ENCODE results near the gene VASN.

The VASN gene

DNA sequence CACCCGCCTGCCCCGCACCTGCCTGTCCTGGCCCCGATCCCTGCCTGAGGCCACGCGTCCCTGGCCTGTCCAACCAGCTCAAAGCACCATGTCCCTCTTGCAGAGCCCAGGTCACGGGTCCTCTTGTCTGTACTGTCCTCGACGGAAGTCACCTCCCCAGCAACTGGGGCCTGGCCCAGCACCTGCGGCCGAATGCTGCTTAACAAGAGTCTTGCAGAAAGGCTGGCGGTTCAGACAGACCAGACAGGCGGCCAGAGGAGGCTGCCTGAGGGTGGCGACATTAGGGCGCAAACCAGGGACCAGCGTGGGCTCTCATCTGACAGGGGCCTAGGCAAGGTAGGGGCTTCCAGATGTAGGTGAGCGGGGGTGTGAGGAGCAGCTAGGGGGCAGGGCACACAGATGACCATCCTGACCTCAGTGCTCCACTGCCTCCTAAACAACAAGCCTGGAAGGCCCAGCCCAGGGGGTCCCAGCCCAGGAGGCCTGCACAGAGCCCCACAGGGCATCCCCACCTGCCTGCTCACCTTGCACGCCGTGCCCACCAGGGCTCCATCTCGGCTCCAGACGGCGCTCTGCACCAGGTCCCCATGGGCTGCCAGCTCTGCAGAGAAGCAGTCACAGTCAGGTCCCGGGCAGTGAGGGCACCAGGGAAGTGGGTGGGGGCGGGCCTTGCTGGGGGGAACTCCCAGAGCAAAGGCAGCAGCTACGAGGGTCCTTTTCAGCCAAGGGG, 33.5 kb downstream of the VASN start:
- DNase-seq = no peak

DNA sequence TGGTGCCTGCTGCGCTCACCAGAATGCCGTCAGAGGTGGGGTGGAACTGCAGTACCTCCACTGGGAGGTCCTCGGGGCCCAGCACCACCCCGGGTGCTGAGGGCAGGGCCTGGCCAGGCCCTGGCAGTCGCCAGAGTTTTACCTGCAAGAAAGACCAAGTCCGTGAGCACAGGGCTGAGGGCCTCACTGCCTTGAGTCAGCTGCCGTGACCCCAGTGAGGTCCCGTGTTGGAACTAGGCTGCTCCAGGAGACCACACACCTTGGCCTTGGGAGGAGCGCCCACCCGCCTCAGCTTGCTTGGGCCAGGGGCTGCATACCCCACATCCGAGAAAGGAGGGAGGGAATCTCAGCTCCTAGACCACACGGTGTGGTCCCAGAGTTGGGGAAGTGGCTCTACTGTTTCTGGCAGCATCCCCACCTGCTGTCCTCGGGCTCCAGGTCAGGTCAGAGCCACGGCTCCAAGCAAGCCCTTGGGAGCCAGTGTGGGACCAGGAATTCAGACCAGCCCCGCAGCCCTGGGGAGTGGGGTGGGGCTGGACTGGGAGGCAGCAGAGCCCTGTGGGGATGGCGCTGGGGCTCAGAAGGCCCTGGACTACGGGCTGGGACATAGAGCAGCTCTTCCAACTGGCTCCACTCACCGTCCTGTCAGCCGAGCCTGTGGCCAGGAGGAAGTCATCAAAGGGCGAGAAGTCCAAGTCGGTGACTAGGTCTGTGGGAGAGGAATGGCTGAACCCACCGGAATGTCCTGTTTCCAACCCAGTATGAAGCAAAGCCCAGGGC, 36.1 kb downstream of the VASN start:
- DNase-seq = peak; percentile 71

DNA sequence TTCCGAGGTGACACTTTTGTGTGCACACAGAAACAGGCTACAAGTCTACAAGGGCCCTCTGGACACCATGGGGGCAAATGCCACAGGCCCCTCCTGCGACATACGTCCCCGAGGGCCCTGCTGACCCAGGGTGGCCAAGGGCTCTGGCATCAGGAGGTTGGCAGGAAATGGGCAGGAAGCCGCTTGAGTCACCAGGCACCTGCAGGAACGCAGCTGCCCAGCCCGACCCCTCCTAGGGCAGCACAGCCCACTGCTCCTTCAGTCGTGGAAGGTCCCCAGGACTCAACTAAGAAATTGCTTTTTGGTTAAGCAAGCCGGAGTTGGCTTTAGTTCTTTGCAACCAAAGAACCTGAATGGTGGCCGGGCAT, 36.7 kb downstream of the VASN start:
- DNase-seq = no peak

DNA sequence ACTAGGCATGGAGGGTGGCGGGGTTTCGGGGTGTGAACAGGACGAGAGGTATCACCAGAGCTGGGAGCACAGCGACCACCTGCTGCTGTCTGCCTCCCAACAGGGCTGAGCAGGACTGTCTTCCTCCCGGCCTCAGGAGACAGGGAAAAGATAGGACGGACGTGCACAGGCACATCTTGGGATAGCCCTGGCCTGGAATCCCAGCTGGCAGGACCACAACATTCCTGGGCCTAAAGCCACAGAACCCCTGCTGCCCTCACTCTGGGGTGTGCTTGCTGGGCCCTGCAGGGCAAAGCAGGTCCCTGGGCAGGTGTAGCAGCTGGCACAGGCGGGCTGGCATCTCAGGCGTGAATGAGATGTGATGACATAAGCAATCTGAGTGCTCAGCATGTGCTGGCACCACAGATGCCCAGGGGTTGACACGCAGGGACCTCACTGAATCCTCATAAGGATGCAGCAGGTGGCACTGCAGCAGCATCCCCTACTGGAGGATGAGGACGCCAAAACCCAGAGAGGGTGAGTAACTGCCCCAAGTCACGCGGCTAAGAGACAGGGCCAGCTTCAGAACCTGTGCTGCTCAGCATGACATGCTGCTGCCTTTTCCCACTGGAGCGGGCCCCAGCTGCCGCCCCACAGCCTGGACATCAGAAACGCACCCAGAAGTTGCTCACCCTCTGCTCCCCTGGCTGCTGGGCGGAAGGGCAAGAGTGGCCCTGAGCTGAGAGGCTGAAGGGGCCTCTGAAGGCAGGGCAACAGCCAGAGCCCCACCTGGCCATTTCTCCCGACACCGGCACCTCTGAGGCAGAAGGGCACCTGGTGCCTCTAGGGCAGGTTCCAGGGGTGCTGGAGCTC, 37.7 kb downstream of the VASN start:
- peak; percentile 23 for DNase-seq

DNA sequence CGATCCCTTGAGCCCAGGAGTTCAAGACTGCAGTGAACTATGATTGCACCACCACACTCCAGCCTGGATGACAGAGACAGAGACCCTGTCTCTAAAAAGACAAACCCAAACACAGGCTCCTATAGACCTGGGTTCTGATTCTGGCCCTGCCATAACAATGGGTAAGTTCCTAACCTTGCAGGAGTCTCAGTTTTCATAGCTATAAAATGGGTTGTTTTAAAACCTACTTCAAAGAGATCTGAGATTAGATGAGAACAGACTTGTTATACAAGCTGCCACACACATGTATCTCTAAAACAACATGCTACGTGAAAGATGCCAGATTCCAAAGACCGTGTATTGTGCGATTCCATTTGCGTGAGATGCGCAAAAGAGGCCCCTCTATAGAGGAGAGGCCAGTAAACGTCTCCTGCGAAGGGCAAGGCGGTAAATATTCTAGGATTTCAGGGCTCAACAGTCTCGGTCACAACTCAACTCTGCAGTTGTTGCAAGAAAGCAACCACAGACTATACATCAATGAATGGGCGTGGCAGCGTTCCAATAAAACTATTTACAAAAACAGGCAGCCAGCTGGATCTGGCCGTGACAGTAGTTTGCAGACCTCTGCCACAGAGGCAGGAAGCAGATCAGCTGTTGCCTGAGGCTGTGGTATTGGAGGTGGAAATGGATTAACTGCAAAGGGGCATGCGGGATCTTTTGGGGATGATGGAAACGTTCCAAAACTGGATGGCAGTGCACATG, 38.9 kb downstream of the VASN start:
- peak; percentile 90 for DNase-seq

DNA sequence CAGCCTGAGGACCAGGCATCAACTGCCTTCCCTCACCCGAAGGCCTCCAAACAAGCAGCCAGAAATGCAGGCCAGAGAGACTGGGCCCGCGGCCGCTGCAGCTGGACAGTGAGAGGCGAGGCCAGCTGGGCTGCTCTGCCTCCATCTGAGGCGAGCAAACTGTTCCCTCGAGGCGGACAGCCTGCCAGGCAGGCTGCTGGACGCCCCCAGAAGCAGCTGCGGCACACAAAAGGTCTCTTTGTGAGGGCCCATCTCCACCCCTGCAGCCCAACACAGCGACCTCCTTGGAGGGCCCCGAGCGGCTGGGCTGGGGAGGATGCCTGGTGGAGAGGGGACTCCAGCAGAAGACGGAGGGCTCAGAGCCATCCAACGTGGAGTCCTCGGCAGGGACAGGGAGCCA, 40.0 kb downstream of the VASN start:
- DNase-seq = no peak

DNA sequence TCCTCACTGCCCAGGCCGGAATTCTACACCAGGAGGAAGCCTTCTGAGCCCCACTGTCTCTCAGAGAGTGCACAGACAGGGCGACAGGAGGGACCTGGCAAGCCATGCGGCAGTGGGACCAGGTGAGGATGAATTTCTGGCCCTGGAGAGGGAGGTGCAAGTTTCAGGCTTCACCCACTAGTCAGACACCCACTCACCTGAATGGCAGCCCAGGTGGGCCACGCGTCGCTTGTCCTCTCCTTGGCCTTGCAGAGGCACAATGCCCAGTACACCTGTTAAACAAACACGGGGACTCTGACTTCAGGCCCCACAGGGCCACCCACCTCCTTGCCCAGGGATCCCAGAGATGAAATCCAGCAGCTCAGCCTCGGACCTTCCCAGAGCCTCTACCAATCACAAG, 40.5 kb downstream of the VASN start:
- DNase-seq = no peak

DNA sequence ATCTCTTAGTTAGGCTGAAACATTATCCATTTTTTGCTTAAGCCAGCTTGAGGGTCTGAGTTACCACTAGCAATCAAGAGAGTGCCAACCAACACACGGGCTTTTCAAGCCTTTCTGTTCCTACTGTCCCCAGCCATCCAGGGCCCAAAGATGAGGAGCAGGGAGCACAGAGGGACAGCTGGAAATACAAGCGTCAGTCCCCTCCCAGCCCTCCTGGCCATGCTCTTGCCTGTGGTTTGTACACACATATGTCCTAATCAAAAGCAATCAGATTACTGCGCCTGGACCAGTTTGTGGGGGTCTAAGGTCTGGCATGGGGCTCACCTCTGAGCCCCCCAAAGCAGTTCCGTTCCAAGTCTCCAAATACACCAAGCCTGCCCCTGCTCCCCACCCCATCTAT, 41.2 kb downstream of the VASN start:
- no peak for DNase-seq

DNA sequence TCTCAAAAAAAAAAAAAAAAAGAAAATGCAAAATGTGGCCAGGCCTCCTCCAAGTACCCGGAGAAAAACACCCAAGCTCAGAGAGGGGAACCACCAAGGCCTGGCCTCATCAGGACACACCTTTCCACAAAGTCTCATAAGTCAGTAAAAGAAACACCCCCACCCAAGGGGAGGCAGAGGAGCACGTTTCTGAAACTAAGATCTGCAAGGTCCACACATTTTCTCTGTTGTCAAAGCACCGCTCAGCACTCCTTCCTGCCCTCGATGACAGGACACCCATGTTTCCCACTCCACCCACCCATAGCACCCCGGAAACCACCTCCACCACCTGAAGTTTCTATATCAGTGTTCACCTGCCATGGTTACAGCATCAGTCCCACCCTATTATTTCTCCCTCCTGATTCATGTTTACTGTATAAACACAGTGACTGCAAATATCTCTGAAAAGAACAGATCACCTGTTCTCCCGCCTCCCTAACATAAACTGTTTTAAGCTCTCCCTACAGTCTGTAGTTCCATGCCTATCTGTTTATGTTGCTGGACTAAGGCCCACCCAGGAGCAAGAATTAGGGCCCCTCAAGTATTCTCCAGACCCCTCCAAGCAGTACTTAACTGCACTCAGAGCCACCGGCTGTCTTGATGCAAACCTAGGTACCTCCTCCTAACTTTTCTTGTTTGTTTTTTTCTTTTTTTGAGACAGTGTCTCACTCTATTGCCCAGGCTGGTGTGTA, 42.7 kb downstream of the VASN start:
- DNase-seq = no peak

DNA sequence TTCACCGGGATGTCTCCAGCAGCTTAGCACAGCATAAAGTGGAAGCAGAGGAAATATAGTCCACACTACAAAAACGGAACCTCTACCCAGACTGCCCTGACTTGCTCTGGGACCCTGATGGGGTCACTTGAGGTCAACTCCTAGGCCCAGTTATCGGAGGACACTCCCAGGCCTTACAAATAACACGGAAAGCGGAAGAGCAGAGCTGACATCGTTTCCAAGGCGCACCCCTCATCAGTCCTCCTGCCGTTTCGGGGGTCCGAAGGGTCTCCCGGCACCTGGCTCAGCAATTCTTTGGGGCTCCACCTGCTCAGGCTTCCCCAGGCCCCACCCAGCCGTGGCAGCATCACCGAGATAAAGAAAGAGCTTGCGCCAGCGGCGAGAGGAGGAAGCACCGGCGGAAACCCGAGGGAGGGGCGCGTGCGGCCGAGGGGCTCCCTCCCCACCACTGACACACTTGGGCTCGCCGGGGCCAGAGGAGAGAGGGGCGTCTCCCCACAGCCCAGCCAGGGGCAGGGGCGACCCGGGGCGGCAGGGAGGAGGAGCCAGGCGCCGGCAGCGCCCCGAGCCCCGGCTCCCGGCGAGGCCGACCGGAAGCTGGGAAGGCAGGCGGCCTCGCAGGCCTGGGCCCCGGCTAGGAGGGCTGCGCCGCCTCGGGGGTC, 44.0 kb downstream of the VASN start:
- DNase-seq = peak; percentile 23

DNA sequence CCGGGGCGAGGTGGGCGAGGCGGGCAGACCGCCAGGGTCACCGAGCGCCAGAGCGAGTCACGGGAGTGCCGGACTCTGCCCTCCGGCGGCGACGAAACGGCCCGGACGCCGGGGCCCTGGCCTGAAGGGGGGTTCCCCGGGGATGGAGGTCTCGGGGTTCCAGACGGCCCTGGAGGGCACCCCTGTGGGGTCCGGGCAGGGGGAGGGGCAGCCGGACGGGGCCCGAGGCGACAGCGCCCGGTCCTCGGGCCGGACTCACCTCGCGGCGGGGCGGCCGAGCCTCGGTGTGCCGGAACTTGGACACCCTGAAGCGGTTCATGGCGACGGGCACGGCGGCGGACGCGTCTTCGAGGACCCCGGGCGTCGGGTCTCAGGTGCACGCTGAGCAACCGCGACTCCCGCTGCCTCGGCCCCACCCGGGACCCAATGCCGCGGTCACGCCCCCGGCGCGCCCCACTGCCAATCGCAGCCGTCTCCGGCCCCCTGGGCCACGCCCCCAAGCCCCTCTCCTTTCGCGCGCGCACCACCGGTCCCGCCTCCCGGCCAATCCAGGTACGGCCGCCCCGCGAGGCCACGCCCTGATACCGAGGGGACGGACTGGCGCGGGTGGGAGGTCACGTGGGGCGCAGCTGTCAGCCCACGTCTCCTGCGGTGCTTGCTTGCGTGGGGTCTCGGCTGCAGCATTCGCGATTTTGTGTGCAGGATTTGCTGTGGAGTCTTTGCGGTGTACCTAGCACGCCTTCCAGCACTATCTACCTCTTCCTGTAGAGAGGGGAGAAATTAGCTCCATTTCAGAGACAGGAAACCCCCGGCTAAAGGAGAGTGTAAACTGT, 44.8 kb downstream of the VASN start, which contains the start of gene CORO7:
Gene CORO7, minus strand, starts transcription at position 397 of the 833 bp plus-strand sequence. Its CDS starts 78 bp downstream, at position 319.
- DNase-seq = peak; percentile 90

DNA sequence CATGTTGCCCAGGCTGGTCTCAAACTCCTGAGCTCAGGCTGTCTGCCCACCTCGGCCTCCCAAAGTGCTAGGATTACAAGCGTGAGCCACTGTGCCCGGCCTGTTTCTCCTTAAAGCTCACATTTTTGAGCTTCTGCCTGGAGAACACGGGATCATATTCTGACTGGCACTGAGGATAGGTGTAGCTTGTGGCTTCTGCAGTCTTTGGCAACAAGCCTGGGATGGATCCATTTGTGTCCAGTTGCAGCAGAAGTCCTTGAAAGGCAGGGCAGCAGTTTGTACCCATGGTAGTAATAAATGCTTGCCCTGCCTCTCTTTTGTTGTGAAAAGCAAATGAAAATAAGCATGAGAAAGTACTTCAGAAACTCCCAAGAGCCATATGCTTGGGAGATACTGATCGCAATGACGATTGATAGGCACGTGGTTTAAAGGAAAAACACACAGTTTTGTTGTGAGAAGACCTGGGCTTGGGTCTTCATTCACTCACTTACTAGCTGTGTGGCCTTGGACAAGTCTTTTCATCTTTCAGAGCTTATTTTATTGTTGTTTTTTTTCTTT, 47.8 kb downstream of the VASN start:
- DNase-seq = no peak

DNA sequence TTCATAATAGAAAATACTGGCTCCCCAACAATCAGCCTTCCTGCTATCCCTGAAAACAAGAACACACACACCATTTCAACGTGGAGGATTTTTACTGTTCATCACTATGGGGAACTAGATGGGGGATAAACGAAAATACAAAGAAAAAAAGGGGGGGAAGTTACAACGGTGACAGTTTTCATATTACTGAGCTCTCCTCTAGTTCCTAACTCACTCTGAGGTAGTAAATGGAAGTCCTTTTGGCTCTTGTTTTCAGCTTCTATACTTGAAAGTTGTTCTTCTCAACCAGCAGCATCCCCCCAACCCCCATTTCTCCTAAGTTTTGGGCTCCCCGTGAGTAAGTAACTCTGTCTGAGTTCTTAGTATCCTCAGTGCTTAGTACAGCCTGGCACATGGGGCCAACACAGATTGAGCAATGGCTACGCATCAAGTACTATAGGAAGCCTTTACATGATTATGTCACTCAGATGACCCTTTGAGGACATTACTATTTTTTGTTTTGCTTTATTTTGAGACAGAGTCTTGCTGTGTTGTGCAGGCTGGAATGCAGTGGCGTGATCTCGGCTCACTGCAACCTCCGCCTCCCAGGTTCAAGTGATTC, 49.0 kb downstream of the VASN start:
- no peak for DNase-seq

DNA sequence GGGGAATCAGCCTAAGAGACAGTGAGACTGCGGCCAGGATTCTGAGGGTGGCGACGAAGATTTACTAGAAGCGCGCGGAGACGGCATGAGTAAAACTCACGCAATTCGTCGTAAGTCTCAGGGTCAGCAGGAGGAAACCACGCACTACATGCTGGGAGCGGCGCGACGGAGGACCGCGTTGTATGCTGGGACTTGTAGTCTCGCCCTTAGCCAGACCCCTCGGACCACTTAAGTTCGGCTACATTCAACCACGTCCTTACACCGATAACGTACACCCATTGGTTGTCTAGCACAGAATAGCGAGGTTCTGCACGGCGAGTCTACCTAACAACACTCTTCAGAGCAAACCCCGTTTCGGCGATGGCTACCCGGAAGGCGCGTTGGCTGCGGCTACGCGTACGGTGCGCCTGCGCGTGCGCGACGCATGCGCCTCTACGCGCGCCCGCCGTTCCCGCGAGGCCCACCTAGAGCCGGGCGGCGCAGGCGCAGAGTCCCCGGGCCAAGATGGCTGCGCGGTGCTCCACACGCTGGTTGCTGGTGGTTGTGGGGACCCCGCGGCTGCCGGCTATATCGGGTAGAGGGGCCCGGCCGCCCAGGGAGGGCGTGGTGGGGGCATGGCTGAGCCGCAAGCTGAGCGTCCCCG, 53.9 kb downstream of the VASN start, which contains the start of gene DNAJA3:
Gene DNAJA3, plus strand, starts transcription at position 491 of the 643 bp plus-strand sequence. Its CDS starts 14 bp downstream, at position 505.
- DNase-seq = peak; percentile 93

DNA sequence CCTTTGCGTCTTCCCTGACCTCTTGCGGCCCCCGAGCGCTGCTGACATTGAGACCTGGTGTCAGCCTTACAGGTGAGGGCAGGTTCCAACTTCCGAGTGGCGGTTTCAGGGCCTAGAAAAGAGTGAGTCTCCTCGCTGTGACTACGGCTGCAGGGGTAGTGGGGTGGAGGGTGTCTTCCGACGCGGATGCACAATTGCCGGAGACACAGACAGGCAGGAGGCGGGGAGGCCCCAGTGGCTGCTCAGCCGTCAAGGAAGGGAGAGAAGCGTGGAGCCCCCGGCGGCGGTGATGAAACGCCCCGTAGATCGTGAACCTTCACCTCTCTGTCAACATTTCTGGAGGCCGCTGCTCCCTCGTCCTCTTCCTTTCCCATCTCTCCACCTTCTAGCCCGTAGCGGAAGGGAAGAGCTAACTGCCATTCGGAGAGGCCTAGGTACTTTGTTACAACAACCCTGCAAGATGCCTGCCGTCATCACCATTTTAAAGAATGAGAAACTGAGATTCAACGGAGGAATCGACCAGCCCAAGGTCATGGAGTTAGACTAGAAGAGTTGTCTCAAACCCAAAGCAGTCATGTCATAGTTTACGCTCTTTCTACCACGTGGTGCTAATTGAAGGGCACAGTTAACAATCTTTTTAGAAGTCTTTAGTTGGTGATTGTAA, 54.5 kb downstream of the VASN start:
- peak; percentile 28 for DNase-seq

DNA sequence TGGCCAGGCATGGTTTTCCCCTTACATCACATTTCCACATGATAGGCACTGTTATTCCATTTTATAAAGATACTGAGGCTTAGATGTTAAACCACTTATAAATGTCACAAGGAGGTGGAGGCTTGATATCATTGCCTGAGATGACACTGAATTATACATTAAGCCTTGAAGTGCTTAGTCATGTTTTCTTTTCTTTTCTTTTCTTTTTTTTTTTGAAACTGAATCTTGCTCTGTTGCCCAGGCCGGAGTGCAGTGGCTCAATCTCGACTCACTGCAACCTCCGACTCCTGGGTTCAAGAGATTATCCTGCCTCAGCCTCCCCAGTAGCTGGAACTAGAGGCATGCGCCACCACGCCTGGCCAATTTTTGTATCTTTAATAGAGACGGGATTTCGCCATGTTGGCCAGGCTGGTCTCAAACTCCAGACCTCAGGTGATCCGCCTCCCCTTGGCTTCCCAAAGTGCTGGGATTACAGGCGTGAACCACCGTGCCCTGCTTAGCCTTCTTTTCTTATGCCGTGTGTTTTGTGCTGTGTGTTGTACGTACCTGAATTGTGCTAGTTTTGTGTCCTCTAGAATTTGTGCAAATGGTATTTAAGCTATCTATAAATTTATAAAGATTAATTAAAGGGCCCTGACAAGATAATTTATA, 55.2 kb downstream of the VASN start:
- DNase-seq = no peak

DNA sequence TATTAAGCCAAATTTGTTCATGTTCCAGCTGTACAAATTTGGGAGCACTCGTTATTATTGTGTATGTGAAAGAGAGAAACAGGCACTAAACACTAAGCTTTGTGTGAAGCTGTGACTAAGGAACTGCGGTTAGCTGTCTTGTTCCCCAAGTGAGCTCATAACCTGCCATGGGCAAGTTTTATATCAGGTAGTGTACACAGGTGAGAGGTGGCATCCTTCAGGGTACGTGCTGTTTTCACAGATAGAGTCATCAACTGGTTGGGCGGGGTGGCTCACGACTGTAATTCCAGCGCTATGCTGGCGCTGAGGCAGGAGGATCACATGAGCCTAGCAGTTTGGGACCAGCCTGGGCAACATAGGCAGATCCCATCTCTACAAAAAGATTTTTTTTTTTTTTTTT, 56.9 kb downstream of the VASN start:
- DNase-seq = no peak

DNA sequence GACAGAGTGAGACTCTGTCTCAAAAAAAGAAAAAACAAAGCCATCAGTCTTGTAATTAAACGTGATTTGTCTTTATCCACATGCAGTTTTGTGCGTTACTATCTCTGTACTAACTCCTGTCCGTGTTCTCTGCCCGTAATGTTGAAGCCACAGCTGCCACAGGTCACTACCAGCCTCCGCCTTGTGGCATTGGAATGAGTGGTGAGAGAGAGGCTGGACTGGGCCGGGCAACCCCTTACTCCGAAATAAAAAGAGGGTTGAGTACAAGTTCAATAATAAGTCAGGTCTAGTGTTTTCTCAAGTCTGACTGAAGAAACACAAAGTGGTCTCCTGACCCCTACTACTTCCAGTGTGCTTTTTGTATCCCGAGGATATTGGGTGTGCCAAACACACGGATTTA, 59.4 kb downstream of the VASN start:
- DNase-seq = no peak

All from EL (cell line).